ENCODE results near the gene TRABD2A.

Gene TRABD2A

GRCh38 chr2:84796798-84797197 is 84.1 kb downstream of the TRABD2A start:
- Histone ChIP-seq H3K4me2 (ENCODE audit: low read depth, low read length, poor library complexity, severe bottlenecking) (no peak overlapping the region), H4K20me1 (ENCODE audit: insufficient read depth, low read length, poor library complexity, severe bottlenecking) (no peaks in the 10 kb centered on the region), H3K9ac (ENCODE audit: low read depth, low read length, poor library complexity, severe bottlenecking) (no peak overlapping the region), H3K9me2 (replicated peaks; ENCODE audit: low read depth, low read length) (no peaks in the 10 kb centered on the region), H2AFZ (ENCODE audit: low read length) (no peak overlapping the region), H3K9me3 (ENCODE audit: insufficient read depth, low read depth, low read length) (no peaks in the 10 kb centered on the region), H3K36me3 (ENCODE audit: insufficient read depth, low read length) (no peaks in the 10 kb centered on the region), H3K27me3 (ENCODE audit: insufficient read depth, low read length, poor library complexity, severe bottlenecking) (no peaks in the 10 kb centered on the region), H3K4me3 (ENCODE audit: low read length, poor library complexity, severe bottlenecking) (no peak overlapping the region), H3F3A (ENCODE audit: low read depth) (no peaks in the 10 kb centered on the region), H3K4me1 (ENCODE audit: insufficient read depth, low read length, poor library complexity, severe bottlenecking) (no peaks in the 10 kb centered on the region), H3K79me2 (ENCODE audit: insufficient read depth, low read length) (no peaks in the 10 kb centered on the region)
- no peak for TF ChIP-seq CTCF (conservative IDR thresholded peaks at IDR 0.05; ENCODE audit: low read length)
- TF ChIP-seq EZH2phosphoT487 (IDR thresholded peaks at IDR 0.05; ENCODE audit: borderline replicate concordance), result no peak

DNA sequence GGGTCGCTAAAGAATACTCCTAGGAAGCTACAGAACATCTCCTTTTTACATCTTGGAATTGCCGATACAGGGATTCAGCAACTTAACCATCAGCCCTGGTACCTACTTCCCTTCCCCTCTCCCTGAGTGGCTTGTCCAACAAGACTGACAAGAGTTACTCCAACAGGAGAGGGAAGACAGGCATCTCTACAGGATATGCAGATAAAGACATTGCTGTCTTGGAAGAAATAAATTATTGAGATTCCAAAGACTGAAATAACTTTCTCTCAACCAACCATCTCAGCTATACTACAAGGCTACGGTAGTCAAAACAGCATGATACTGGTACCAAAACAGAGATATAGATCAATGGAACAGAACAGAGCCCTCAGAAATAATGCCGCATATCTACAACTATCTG is 87.2 kb downstream of the TRABD2A start:
- Histone ChIP-seq H3K36me3 (ENCODE audit: insufficient read depth, low read length) (no peaks in the 10 kb centered on the region), H3K4me2 (ENCODE audit: low read depth, low read length, poor library complexity, severe bottlenecking) (no peak overlapping the region), H3K9me2 (replicated peaks; ENCODE audit: low read depth, low read length) (no peaks in the 10 kb centered on the region), H4K20me1 (ENCODE audit: insufficient read depth, low read length, poor library complexity, severe bottlenecking) (no peaks in the 10 kb centered on the region), H3F3A (ENCODE audit: low read depth) (no peaks in the 10 kb centered on the region), H3K79me2 (ENCODE audit: insufficient read depth, low read length) (no peaks in the 10 kb centered on the region), H3K9me3 (ENCODE audit: insufficient read depth, low read depth, low read length) (no peaks in the 10 kb centered on the region), H3K9ac (ENCODE audit: low read depth, low read length, poor library complexity, severe bottlenecking) (no peak overlapping the region), H3K27me3 (ENCODE audit: insufficient read depth, low read length, poor library complexity, severe bottlenecking) (no peaks in the 10 kb centered on the region), H2AFZ (ENCODE audit: low read length) (no peak overlapping the region), H3K4me1 (ENCODE audit: insufficient read depth, low read length, poor library complexity, severe bottlenecking) (no peaks in the 10 kb centered on the region), H3K4me3 (ENCODE audit: low read length, poor library complexity, severe bottlenecking) (no peak overlapping the region)
- TF ChIP-seq EZH2phosphoT487 (IDR thresholded peaks at IDR 0.05; ENCODE audit: borderline replicate concordance) (no peak), CTCF (conservative IDR thresholded peaks at IDR 0.05; ENCODE audit: low read length) (no peak)

GRCh38 chr2:84792856-84793522 is 87.9 kb downstream of the TRABD2A start:
- Histone ChIP-seq H3K9ac (ENCODE audit: low read depth, low read length, poor library complexity, severe bottlenecking) (no peak overlapping the region), H3K79me2 (ENCODE audit: insufficient read depth, low read length) (no peaks in the 10 kb centered on the region), H3K4me2 (ENCODE audit: low read depth, low read length, poor library complexity, severe bottlenecking) (no peak overlapping the region), H3F3A (ENCODE audit: low read depth) (no peaks in the 10 kb centered on the region), H3K36me3 (ENCODE audit: insufficient read depth, low read length) (no peaks in the 10 kb centered on the region), H2AFZ (ENCODE audit: low read length) (no peak overlapping the region), H3K27me3 (ENCODE audit: insufficient read depth, low read length, poor library complexity, severe bottlenecking) (no peaks in the 10 kb centered on the region), H3K4me1 (ENCODE audit: insufficient read depth, low read length, poor library complexity, severe bottlenecking) (no peaks in the 10 kb centered on the region), H3K9me2 (replicated peaks; ENCODE audit: low read depth, low read length) (no peaks in the 10 kb centered on the region), H4K20me1 (ENCODE audit: insufficient read depth, low read length, poor library complexity, severe bottlenecking) (no peaks in the 10 kb centered on the region), H3K4me3 (ENCODE audit: low read length, poor library complexity, severe bottlenecking) (no peak overlapping the region), H3K9me3 (ENCODE audit: insufficient read depth, low read depth, low read length) (no peaks in the 10 kb centered on the region)
- TF ChIP-seq CTCF (conservative IDR thresholded peaks at IDR 0.05; ENCODE audit: low read length) (no peak), EZH2phosphoT487 (IDR thresholded peaks at IDR 0.05; ENCODE audit: borderline replicate concordance) (no peak)

All from Loucy (cell line).